Adipocyte (in vitro differentiated cells): ENCODE results near the gene ANK3.

ENCODE experiments used
- DNase-seq: peaks from one replicate; pipeline ENCODE4 v3.0.0-alpha.2; 2015; ENCODE audit warnings: low read depth
- H3K27me3 ChIP-seq: replicated peaks from 2 replicates; pipeline ENCODE4 v1.7.0; 2013; ENCODE audit warnings: mild to moderate bottlenecking, low read length, moderate library complexity; ENCODE audit not compliant: control insufficient read depth, insufficient read depth
- H3K36me3 ChIP-seq: 2 replicates; pipeline ENCODE4 v1.7.0; 2013; ENCODE audit warnings: low read length, mild to moderate bottlenecking, moderate library complexity; ENCODE audit not compliant: control insufficient read depth, insufficient read depth, severe bottlenecking
- H3K4me1 ChIP-seq: 2 replicates; pipeline ENCODE4 v1.7.0; 2013; ENCODE audit warnings: mild to moderate bottlenecking, low read length, moderate library complexity; ENCODE audit not compliant: control insufficient read depth, insufficient read depth
- H3K4me3 ChIP-seq: 2 replicates; pipeline ENCODE4 v1.7.0; 2013; ENCODE audit warnings: mild to moderate bottlenecking, low read length, moderate library complexity
- H3K9ac ChIP-seq: 2 replicates; pipeline ENCODE4 v1.7.0; 2013; ENCODE audit warnings: mild to moderate bottlenecking, low read length, moderate library complexity
- H3K9me3 ChIP-seq: 2 replicates; pipeline ENCODE4 v1.7.0; 2013; ENCODE audit warnings: mild to moderate bottlenecking, low read length, moderate library complexity; ENCODE audit not compliant: control insufficient read depth

ANK3 gene

DNA sequence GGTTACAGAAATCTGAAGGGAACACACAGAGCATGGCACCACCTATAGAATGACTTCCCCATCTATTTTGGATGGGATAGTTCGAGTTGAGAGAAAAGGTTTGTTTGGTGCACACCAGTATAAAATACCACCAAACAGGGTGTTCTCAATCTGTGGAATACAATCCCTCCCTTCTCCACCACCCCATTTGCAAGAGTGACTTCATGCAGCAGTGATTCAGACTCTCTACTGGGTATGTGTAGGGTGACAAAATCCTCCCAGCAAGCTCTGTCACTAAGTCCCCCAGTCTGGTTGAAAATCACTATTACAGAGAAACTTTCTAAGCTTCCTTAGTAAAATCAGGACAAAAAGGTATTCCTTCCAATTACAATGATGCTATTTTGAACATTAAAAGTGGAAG is 69.0 kb downstream of the ANK3 start:
- no peak for DNase-seq
- no peaks in the 10 kb centered on the region for H3K36me3 ChIP-seq
- H3K4me3 ChIP-seq: no peak overlapping the region
- no peak overlapping the region for H3K9ac ChIP-seq
- H3K27me3 ChIP-seq: no peaks in the 10 kb centered on the region
- H3K4me1 ChIP-seq: no peaks in the 10 kb centered on the region
- H3K9me3 ChIP-seq: no peaks in the 10 kb centered on the region

- no peak overlapping the region for H3K9ac ChIP-seq
- DNase-seq: no peak
- no peaks in the 10 kb centered on the region for H3K27me3 ChIP-seq
- H3K4me3 ChIP-seq: no peak overlapping the region
- H3K9me3 ChIP-seq: no peaks in the 10 kb centered on the region
- H3K36me3 ChIP-seq: no peaks in the 10 kb centered on the region
- H3K4me1 ChIP-seq: peaks cover 24% of the 10 kb centered on the region
Observed at GRCh38 chr10:60316029-60316428, 73.6 kb downstream of the ANK3 start.

- Histone ChIP-seq H3K9me3 (no peaks in the 10 kb centered on the region), H3K9ac (no peak overlapping the region), H3K36me3 (no peaks in the 10 kb centered on the region), H3K4me3 (no peak overlapping the region), H3K4me1 (peaks cover 24% of the 10 kb centered on the region), H3K27me3 (no peaks in the 10 kb centered on the region)
- no peak for DNase-seq
Observed at GRCh38 chr10:60315311-60315710, 74.4 kb downstream of the ANK3 start.

DNA sequence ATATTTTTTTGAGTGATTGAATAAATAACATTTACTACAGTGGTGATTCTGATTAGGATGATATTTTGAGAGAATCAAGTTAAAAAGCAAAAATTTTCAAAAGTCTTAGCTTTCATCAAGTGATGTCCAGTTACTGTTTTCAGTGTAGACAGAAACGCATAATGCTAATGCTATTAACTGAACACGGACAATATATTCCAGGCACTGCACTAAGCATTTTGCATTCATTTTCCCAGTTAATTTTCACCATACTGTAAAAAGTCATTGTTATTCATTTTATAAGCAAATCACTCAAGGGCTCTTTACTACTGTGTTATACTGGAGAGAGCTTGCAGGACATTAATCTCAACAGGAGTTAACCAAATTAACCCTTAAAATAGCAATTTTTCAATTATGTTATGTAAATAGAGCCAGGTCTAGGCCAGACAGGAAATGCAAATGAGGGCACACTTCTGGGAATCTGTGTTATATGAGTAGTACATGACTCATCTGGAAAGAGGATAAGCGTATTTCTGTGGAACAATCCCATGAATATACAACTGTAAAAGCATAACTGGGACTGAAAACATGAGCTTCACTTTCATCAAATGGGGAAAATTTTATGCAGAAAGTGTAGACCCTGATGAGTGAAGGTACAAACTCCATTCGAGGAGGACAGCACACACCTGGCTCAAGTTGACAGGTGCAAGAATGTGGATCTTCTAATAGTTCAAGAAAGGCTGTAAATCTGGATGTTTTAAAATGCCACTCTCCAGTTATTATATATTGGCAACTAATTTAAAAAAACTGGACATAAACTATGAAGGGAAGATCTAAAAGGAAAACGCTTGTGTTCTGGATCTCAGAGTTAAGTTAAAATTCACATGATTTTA is 75.4 kb downstream of the ANK3 start:
- H3K4me3 ChIP-seq: no peak overlapping the region
- no peaks in the 10 kb centered on the region for H3K36me3 ChIP-seq
- no peaks in the 10 kb centered on the region for H3K9me3 ChIP-seq
- H3K27me3 ChIP-seq: no peaks in the 10 kb centered on the region
- DNase-seq: peak; percentile 67
- H3K4me1 ChIP-seq: peaks cover 24% of the 10 kb centered on the region
- no peak overlapping the region for H3K9ac ChIP-seq

DNA sequence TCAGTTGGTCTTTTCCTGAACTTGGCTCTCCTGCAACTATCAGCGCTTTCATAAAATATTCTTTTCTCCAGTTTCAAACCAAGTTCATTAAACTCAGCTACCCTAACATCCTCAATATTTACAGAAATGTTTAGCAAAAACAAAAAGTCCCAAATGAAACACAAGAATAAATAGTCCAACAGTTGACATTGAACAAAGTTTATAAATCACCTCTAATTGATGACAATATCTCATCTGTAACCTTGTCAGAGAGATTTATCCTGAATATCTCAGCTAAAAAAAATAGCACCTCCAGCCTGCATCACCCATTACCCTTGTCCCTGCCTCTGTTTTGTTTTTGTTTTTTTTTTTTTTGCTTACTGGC is 76.1 kb downstream of the ANK3 start:
- Histone ChIP-seq H3K9ac (peak overlapping the region; percentile 31), H3K9me3 (no peaks in the 10 kb centered on the region), H3K4me3 (peak overlapping the region; percentile 10), H3K36me3 (no peaks in the 10 kb centered on the region), H3K4me1 (peaks cover 24% of the 10 kb centered on the region), H3K27me3 (no peaks in the 10 kb centered on the region)
- DNase-seq: no peak

- H3K4me3 ChIP-seq: peak overlapping the region; percentile 10
- DNase-seq: peak; percentile 72
- no peaks in the 10 kb centered on the region for H3K27me3 ChIP-seq
- H3K4me1 ChIP-seq: peaks cover 24% of the 10 kb centered on the region
- no peaks in the 10 kb centered on the region for H3K9me3 ChIP-seq
- peak overlapping the region; percentile 31 for H3K9ac ChIP-seq
- no peaks in the 10 kb centered on the region for H3K36me3 ChIP-seq
Observed at GRCh38 chr10:60312818-60313588, 76.7 kb downstream of the ANK3 start.

GRCh38 chr10:60311821-60312220 is 77.9 kb downstream of the ANK3 start:
- Histone ChIP-seq H3K4me3 (no peak overlapping the region), H3K27me3 (no peaks in the 10 kb centered on the region), H3K9ac (no peak overlapping the region), H3K9me3 (no peaks in the 10 kb centered on the region), H3K4me1 (peaks cover 24% of the 10 kb centered on the region), H3K36me3 (no peaks in the 10 kb centered on the region)
- DNase-seq: no peak

DNA sequence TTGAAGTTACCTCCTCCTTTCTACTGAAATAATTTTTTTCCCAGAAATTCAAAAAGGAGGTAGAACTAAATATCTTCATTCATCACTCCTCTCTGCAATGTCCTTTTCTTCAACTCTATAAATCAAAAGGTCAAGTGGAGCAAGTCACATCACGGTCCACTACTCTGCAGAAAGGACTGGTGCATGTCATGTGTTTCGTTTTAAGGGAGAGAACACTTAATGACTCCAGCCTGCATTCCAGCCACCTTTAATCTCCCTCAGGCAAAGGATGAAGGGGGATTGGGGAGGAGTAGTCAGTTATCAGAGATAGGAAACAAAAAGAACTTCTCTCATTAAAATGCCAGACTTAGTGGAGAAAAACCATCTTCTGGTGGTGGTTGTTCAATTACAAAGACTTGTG is 78.9 kb downstream of the ANK3 start:
- H3K9ac ChIP-seq: no peak overlapping the region
- peak; percentile 27 for DNase-seq
- H3K9me3 ChIP-seq: no peaks in the 10 kb centered on the region
- peaks cover 27% of the 10 kb centered on the region for H3K4me1 ChIP-seq
- no peak overlapping the region for H3K4me3 ChIP-seq
- H3K27me3 ChIP-seq: no peaks in the 10 kb centered on the region
- H3K36me3 ChIP-seq: no peaks in the 10 kb centered on the region

DNA sequence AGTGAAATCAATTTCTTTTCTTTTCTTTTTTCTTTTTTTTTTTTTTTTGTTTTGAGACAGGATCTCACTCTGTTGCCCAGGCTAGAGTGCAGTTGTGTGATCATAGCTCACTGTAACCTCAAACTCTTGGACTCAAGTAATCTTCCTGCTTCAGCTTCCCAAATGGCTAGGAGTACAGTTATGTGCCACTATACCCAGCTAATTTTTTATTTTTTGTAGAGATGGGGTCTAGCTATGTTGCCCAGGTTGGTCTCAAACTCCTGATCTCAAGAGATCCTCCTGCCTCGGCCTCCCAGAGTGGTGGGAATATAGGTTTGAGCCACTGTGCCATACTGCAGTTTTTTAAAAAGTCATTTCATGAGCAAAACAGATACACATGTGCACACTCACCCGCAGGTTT is 79.8 kb downstream of the ANK3 start:
- no peak overlapping the region for H3K4me3 ChIP-seq
- no peaks in the 10 kb centered on the region for H3K36me3 ChIP-seq
- peaks cover 33% of the 10 kb centered on the region for H3K4me1 ChIP-seq
- no peaks in the 10 kb centered on the region for H3K27me3 ChIP-seq
- H3K9ac ChIP-seq: no peak overlapping the region
- no peak for DNase-seq
- H3K9me3 ChIP-seq: no peaks in the 10 kb centered on the region

- no peak overlapping the region for H3K9ac ChIP-seq
- H3K9me3 ChIP-seq: no peaks in the 10 kb centered on the region
- peaks cover 32% of the 10 kb centered on the region for H3K4me1 ChIP-seq
- no peak overlapping the region for H3K4me3 ChIP-seq
- H3K36me3 ChIP-seq: no peaks in the 10 kb centered on the region
- H3K27me3 ChIP-seq: no peaks in the 10 kb centered on the region
- no peak for DNase-seq
Observed at GRCh38 chr10:60309371-60309770, 80.3 kb downstream of the ANK3 start.

GRCh38 chr10:60305380-60305892 is 84.2 kb downstream of the ANK3 start:
- DNase-seq: no peak
- Histone ChIP-seq H3K27me3 (no peaks in the 10 kb centered on the region), H3K9me3 (no peaks in the 10 kb centered on the region), H3K4me3 (peak overlapping the region; percentile 30), H3K4me1 (peaks cover 15% of the 10 kb centered on the region), H3K9ac (peak overlapping the region; percentile 12), H3K36me3 (no peaks in the 10 kb centered on the region)
